GM18517 (cell line): ENCODE results near the gene GCNA.

ENCODE experiments used
- ATAC-seq: cut with Tn5 transposase; IDR thresholded peaks from one replicate; pipeline ENCODE4 v1.9.1; 2021; ENCODE audit warnings: mild to moderate bottlenecking, moderate library complexity; ENCODE audit not compliant: unreplicated experiment

Gene GCNA

GRCh38 chrX:71615056-71615455 is 36.8 kb downstream of the GCNA start:
- ATAC-seq = no peak

- ATAC-seq = no peak
Observed at GRCh38 chrX:71615954-71616353, 37.7 kb downstream of the GCNA start.

GRCh38 chrX:71616672-71617529 is 38.7 kb downstream of the GCNA start:
- ATAC-seq = no peak

- ATAC-seq = no peak
Observed at GRCh38 chrX:71617742-71618141, 39.5 kb downstream of the GCNA start.

GRCh38 chrX:71618303-71618721 is 40.1 kb downstream of the GCNA start, which contains the start of gene CXCR3:
TSS of gene CXCR3 (minus strand) at chrX:71618511. CDS start at chrX:71618449, 62 bp downstream.
- peak; percentile 46 for ATAC-seq

- ATAC-seq = no peak
Observed at GRCh38 chrX:71618787-71619186, 40.5 kb downstream of the GCNA start.

- no peak for ATAC-seq
Observed at GRCh38 chrX:71619193-71619592, 41.0 kb downstream of the GCNA start.

GRCh38 chrX:71619986-71620385 is 41.7 kb downstream of the GCNA start:
- no peak for ATAC-seq

GRCh38 chrX:71621603-71622002 is 43.4 kb downstream of the GCNA start:
- no peak for ATAC-seq

- ATAC-seq = no peak
Observed at GRCh38 chrX:71622032-71622575, 43.9 kb downstream of the GCNA start.

- ATAC-seq = peak; percentile 54
Observed at GRCh38 chrX:71622576-71623450, 44.6 kb downstream of the GCNA start.

- ATAC-seq = peak; percentile 42
Observed at GRCh38 chrX:71623714-71624113, 45.5 kb downstream of the GCNA start.

- ATAC-seq = no peak
Observed at GRCh38 chrX:71625471-71625870, 47.2 kb downstream of the GCNA start.

GRCh38 chrX:71626576-71626975 is 48.3 kb downstream of the GCNA start:
- no peak for ATAC-seq

GRCh38 chrX:71627588-71628404 is 49.6 kb downstream of the GCNA start:
- no peak for ATAC-seq

GRCh38 chrX:71629467-71629866 is 51.2 kb downstream of the GCNA start:
- ATAC-seq = peak; percentile 47

- peak; percentile 45 for ATAC-seq
Observed at GRCh38 chrX:71632923-71633657, 54.9 kb downstream of the GCNA start.

- ATAC-seq = no peak
Observed at GRCh38 chrX:71634366-71634765, 56.1 kb downstream of the GCNA start.

GRCh38 chrX:71636438-71637252 is 58.4 kb downstream of the GCNA start:
- peak; percentile 53 for ATAC-seq
